ELR (cell line): ENCODE measurements around the gene CNOT11.
A peak's percentile ranks its signal among the peaks of the same experiment; 100 is the strongest.
"Not testable (repeated sequence)": the region's sequence is repeated elsewhere in the genome, so short reads cannot be mapped to it uniquely, and the experiment has no call there.

ENCODE experiments used
- DNase-seq: peaks from one replicate; pipeline ENCODE4 v3.0.0-alpha.2; 2015; ENCODE audit warnings: low read depth

CNOT11 gene

GRCh38 chr2:101245468-101245867 is 7.2 kb upstream of the CNOT11 start:
- not testable (repeated sequence) for DNase-seq

- DNase-seq: peak; percentile 27
Observed at GRCh38 chr2:101248756-101249155, 3.9 kb upstream of the CNOT11 start.

GRCh38 chr2:101249826-101250225 is 2.9 kb upstream of the CNOT11 start:
- no peak for DNase-seq

- DNase-seq: not testable (repeated sequence)
Observed at GRCh38 chr2:101251246-101251781, 1.4 kb upstream of the CNOT11 start.

GRCh38 chr2:101251844-101252407 is 760 bp upstream of the CNOT11 start:
- peak; percentile 29 for DNase-seq

GRCh38 chr2:101253013-101253702 is 472 bp downstream of the CNOT11 start:
- peak; percentile 75 for DNase-seq

- DNase-seq: peak; percentile 28
Observed at GRCh38 chr2:101253703-101254450, 1.2 kb downstream of the CNOT11 start.

- peak; percentile 46 for DNase-seq
Observed at GRCh38 chr2:101255501-101255900, 2.8 kb downstream of the CNOT11 start.

- DNase-seq: no peak
Observed at GRCh38 chr2:101256316-101256715, 3.6 kb downstream of the CNOT11 start.

GRCh38 chr2:101258804-101259203 is 6.1 kb downstream of the CNOT11 start:
- DNase-seq: no peak

GRCh38 chr2:101262142-101262541 is 9.5 kb downstream of the CNOT11 start:
- no peak for DNase-seq

GRCh38 chr2:101263377-101263800 is 10.7 kb downstream of the CNOT11 start:
- DNase-seq: no peak

GRCh38 chr2:101264360-101264939 is 11.8 kb downstream of the CNOT11 start:
- DNase-seq: no peak

GRCh38 chr2:101265893-101266499 is 13.3 kb downstream of the CNOT11 start:
- DNase-seq: no peak

GRCh38 chr2:101267671-101268656 is 15.3 kb downstream of the CNOT11 start:
- no peak for DNase-seq

- no peak for DNase-seq
Observed at GRCh38 chr2:101270700-101271259, 18.1 kb downstream of the CNOT11 start.

GRCh38 chr2:101272045-101272784 is 19.5 kb downstream of the CNOT11 start:
- no peak for DNase-seq

- no peak for DNase-seq
Observed at GRCh38 chr2:101273056-101273455, 20.4 kb downstream of the CNOT11 start.

GRCh38 chr2:101274142-101274541 is 21.5 kb downstream of the CNOT11 start:
- no peak for DNase-seq

- peak; percentile 19 for DNase-seq
Observed at GRCh38 chr2:101277111-101277510, 24.4 kb downstream of the CNOT11 start.
